SKM-1 (cell line): ENCODE measurements around the gene ANKHD1.

Experiments
- DNase-seq: peaks from one replicate; lab custom pipeline; 2025; ENCODE audit not compliant: unreplicated experiment; lab: John Stamatoyannopoulos, UW

The ANKHD1 gene, protein sequence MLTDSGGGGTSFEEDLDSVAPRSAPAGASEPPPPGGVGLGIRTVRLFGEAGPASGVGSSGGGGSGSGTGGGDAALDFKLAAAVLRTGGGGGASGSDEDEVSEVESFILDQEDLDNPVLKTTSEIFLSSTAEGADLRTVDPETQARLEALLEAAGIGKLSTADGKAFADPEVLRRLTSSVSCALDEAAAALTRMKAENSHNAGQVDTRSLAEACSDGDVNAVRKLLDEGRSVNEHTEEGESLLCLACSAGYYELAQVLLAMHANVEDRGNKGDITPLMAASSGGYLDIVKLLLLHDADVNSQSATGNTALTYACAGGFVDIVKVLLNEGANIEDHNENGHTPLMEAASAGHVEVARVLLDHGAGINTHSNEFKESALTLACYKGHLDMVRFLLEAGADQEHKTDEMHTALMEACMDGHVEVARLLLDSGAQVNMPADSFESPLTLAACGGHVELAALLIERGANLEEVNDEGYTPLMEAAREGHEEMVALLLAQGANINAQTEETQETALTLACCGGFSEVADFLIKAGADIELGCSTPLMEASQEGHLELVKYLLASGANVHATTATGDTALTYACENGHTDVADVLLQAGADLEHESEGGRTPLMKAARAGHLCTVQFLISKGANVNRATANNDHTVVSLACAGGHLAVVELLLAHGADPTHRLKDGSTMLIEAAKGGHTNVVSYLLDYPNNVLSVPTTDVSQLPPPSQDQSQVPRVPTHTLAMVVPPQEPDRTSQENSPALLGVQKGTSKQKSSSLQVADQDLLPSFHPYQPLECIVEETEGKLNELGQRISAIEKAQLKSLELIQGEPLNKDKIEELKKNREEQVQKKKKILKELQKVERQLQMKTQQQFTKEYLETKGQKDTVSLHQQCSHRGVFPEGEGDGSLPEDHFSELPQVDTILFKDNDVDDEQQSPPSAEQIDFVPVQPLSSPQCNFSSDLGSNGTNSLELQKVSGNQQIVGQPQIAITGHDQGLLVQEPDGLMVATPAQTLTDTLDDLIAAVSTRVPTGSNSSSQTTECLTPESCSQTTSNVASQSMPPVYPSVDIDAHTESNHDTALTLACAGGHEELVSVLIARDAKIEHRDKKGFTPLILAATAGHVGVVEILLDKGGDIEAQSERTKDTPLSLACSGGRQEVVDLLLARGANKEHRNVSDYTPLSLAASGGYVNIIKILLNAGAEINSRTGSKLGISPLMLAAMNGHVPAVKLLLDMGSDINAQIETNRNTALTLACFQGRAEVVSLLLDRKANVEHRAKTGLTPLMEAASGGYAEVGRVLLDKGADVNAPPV (N-terminal part only)

DNA sequence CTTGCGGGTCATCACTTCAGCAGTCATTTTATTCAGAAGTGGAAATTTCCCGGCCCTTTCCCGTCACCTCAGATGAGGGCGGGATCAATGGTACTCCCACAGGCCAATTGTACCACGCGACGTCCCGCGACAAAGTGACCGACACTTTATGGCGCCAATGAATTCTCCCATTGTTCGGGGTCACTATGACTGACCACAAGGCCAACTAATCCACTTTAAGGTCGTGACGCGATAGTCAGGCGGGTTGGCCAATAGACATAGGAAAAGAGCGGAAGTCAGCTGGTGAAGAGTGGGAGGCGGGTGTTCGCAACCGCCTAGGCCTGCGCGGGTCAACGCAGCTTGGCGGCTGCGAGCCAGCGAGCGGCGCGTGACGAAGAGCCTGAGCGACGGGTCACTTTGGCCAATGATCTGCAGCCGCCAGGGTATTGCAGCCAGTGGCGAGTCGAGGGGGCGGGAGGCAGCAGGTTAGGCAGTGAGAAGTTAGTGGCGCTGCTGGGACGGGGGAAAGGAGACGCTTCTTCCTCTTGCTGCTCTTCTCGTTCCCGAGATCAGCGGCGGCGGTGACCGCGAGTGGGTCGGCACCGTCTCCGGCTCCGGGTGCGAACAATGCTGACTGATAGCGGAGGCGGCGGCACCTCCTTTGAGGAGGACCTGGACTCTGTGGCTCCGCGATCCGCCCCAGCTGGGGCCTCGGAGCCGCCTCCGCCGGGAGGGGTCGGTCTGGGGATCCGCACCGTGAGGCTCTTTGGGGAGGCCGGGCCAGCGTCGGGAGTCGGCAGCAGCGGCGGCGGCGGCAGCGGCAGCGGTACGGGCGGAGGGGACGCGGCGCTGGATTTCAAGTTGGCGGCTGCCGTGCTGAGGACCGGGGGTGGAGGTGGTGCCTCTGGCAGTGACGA, at the start of gene ANKHD1:
ANKHD1 (plus strand) TSS at position 472 of the 896 bp plus-strand sequence; CDS start at position 607, 135 bp downstream.
- DNase-seq: peak; percentile 98

DNA sequence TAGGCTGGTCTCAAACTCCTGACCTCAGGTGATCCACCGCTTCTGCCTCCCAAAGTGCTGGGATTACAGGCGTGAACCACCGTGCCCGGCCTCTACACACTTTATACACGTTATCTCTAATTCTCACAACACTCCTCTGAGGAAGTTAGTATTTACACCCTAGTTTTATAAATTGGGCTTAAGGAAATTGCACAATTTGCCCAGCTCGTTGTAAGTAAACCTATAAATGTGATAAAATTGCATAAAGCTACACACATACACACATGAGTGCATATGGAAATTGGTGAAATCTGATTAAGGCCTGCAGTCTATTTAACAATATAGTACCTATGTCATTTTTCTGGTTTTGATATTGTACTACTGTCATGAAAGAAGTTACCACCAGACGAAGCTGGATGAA, 46.1 kb upstream of the ANKHD1 start:
- no peak for DNase-seq

DNA sequence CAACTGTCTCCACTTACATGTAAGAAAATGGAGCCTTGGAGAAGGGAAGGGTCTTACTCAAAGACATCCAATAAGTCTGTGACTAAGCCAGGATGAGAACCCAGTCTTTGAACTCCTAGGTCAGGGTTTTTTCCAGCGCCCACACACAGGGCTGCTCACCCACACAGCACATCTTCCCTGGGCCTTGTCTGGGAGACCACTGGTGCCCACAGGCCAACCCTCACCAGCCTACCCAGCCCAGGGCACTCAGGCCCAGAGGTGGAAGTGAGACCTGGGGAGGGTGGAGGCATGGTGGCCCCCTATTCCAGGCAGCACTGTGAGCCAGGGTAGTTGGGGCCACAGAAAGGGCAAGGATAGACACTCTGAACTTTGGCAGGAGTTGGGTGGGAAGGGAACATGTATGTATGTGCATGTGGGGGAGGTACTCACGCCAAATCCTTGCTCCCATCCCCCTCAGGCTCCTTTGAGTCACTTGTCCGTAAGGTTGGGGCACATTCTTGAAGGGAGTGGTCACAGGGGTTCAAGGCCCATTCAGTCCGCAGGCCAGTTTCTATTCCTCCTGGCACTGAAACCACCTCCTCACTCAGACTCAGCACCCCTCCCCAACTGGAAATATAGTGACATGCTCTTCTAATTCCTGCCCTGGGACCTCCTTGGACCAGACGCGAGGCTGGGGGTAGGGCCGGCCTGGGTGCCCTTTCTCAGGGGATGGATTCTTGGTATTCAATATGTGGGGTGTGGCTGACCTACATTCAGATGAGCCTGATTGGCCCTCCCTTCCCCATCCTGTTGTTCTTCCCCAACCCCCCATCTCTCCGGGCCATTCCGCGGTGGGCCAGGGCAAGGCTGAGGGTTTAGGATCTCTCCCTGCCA, 44.5 kb upstream of the ANKHD1 start:
- no peak for DNase-seq

DNA sequence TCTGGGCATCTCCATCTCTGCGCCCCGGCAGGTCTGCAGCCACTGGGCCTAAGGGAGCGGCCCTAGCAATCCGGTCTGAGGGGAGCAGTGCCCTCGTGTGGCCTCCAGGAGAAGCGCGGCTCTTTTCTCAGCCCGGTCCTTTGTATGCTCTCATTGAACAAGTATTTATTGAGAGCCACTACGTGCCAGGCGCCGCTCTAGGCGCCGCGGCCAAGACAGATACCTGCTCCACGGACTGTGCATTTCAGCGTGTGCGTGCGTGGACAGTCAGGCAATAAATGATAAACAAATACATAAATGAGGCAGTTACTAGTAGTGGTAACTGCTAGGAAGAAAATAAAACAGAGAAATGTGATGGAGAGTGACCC, 43.9 kb upstream of the ANKHD1 start:
- DNase-seq: peak; percentile 70

DNA sequence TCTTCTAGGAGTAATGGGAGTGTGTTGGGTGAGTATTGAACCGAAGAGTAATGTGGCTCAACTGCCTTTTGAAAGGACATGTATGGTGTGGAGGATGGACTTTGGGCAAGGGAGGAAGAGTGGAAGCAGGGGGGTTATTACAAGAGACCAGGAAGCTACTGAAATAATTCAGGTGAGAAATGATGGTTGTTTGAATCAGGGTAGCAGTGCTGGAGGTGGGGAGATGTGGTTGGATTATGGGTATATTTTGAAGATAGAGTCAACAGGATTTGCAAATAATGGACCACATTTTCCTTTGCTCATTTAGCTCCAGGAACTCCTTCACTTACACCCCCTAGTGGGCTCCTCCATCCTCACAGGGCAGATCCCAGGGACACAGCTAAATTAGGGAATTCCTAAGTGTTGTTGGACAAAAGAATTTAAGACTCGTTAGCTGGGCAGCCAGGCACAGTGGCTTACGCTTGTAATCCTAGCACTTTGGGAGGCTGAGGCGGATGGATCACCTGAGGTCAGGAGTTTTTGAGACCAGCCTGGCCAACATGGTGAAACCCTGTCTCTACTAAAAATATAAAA, 42.8 kb upstream of the ANKHD1 start:
- DNase-seq: no peak

DNA sequence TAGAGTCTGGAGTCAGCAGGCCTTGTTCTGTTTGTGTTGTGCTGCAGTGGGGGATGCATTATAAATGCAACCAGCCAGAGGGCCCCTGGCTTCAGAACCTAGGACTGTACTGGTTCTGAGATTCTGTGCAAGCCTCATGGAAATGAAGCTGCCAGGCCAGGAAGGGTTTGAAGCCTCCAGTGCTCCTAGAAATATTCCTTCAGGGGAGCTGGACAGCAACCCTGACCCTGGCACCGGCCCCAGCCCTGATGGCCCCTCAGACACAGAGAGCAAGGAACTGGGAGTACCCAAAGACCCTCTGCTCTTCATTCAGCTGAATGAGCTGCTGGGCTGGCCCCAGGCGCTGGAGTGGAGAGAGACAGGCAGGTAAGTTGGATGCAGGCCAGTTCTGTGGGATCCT, 41.5 kb upstream of the ANKHD1 start, which contains the start of gene SLC4A9:
SLC4A9 (plus strand) TSS at position 94 of the 400 bp plus-strand sequence; CDS start at position 137, 43 bp downstream.
- no peak for DNase-seq

DNA sequence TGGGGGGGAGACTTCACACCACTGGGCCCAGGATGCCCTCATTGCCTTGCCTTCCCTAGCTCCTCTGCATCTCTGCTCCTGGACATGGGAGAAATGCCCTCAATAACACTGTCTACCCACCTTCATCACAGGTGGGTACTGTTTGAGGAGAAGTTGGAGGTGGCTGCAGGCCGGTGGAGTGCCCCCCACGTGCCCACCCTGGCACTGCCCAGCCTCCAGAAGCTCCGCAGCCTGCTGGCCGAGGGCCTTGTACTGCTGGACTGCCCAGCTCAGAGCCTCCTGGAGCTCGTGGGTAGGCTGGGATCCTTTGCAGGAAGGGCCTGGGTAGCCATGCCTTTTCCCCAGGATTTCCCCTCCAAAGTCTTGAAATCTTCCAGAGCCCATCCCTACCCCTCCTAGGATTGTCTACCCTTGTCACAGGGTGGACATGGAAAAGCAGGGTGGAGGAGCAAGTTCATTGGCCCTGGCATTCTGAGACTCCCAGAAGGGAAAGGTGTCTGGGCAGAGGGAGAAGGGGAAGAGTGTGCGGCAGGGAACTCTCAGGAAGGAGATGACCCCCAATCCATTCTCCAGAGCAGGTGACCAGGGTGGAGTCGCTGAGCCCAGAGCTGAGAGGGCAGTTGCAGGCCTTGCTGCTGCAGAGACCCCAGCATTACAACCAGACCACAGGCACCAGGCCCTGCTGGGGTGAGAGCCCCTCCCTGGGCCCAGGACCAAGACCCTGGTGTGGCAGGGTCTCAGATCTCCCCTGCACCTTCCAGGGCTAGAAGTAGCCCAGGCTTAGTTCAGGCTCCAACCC, 40.8 kb upstream of the ANKHD1 start:
- no peak for DNase-seq

DNA sequence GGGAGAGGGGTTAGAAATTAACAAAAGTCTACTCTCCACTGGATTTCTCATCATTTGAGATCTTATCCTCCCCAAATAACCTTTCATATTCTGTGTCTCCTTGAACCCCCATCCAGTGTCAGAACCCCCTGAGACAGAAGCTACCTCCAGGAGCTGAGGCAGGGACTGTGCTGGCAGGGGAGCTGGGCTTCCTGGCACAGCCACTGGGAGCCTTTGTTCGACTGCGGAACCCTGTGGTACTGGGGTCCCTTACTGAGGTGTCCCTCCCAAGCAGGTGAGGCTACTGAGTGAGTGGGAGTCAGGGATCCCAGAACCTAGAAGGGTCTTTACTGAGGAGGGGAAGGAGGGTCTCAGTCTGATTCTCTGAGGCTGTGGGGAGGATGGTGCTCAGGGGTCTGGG, 39.7 kb upstream of the ANKHD1 start:
- DNase-seq: no peak

DNA sequence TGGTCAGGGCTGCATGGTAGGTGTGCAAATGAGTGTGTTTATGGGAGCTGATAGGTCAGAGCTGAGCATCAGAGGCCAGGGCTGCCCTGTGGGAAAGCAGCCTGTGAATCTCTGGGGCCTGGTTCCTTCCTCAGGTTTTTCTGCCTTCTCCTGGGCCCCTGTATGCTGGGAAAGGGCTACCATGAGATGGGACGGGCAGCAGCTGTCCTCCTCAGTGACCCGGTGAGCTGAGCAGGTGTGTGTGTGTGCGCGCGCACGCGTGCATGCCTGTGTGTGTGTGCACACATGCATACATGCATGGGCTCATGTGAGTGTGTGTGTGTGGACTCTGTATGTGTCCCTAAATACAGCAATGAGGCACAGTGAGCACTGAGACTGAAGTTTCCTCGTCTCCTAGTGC, 39.3 kb upstream of the ANKHD1 start:
- DNase-seq: no peak

DNA sequence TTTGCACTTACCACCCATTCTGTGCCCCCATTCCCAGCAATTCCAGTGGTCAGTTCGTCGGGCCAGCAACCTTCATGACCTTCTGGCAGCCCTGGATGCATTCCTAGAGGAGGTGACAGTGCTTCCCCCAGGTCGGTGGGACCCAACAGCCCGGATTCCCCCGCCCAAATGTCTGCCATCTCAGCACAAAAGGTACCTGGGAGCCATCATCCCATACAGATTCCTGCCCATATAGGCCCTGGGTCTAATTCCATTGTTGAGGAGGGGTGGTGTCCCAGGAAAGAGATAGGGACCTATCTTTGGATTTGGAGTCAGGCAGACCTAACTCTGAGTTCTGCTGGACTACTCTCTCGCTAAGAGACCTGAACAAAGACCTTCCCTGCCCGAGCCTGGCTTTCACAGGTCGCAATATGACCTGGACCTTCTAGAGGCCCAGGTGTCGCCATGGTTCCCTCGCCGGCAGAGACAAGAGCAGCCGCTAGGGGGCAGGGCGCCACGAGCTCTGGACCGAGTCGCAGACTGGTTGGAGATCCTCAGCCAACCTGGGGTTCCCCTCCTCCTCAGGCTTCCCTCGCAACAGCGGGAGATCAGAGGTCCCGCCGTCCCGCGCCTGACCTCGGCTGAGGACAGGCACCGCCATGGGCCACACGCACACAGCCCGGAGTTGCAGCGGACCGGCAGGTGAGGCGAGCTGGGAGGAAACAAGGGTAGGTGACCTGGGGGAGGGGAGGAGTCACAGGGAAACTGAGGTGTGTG, 38.6 kb upstream of the ANKHD1 start:
- peak; percentile 20 for DNase-seq

DNA sequence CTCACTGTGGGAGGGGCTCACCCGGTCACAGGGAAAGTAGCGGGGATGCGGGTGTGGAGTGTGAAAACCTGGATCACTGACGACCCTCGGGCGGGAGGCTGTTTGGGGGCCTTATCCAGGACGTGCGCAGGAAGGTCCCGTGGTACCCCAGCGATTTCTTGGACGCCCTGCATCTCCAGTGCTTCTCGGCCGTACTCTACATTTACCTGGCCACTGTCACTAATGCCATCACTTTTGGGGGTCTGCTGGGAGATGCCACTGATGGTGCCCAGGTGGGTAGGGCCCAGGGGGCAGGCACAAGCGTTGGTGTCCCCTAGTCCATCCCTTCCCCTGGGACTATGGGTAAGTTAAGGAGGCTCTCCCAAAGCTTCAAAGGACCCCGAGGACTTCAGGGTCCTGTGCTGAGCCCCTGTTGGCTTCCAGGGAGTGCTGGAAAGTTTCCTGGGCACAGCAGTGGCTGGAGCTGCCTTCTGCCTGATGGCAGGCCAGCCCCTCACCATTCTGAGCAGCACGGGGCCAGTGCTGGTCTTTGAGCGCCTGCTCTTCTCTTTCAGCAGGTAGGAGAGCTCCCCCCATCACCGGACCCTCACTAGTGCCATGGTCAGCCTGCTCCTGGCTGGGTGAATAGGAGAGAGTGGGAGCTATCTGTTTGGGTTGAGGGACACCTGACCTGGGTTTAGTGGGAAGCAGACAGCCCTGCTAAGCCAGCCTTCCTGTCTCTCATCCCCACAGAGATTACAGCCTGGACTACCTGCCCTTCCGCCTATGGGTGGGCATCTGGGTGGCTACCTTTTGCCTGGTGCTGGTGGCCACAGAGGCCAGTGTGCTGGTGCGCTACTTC, 37.8 kb upstream of the ANKHD1 start:
- DNase-seq: no peak

DNA sequence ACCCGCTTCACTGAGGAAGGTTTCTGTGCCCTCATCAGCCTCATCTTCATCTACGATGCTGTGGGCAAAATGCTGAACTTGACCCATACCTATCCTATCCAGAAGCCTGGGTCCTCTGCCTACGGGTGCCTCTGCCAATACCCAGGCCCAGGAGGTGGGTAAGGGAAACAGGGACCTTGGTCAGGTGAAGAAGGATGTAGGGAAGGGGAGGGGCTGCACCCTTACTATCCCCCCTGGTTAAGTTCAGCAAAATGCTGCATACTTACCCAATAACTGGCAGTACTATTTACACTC, 37.2 kb upstream of the ANKHD1 start:
- DNase-seq: no peak

DNA sequence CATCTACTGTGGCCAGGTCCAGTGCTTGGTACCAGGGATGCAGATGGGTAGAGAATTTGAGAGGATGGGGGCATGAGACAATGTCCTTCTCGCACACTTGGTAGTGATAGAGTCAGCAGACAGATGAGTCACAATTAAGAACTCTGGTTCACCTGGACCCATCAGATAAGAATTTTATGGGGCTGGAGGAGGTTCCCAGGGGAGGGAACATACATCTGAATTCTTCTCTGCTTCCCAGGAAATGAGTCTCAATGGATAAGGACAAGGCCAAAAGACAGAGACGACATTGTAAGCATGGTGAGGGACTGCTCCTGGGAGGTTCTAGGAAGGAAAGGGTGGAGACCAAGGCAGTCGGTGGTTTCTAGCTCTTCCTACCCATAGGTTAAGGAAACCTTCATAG, 36.4 kb upstream of the ANKHD1 start:
- no peak for DNase-seq

DNA sequence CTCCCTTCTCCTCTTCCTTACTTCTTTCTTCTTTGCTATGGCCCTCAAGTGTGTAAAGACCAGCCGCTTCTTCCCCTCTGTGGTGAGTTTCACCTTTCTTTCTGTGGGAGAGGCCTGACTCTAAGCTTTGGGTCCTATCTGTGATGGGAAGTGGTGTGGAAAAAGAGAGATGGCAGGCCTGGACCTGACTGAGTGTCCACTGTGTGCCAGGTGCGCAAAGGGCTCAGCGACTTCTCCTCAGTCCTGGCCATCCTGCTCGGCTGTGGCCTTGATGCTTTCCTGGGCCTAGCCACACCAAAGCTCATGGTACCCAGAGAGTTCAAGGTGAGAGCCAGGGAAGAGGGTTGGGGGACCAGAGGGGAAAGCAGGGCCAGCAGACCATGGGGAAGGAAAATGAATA, 35.7 kb upstream of the ANKHD1 start:
- no peak for DNase-seq

DNA sequence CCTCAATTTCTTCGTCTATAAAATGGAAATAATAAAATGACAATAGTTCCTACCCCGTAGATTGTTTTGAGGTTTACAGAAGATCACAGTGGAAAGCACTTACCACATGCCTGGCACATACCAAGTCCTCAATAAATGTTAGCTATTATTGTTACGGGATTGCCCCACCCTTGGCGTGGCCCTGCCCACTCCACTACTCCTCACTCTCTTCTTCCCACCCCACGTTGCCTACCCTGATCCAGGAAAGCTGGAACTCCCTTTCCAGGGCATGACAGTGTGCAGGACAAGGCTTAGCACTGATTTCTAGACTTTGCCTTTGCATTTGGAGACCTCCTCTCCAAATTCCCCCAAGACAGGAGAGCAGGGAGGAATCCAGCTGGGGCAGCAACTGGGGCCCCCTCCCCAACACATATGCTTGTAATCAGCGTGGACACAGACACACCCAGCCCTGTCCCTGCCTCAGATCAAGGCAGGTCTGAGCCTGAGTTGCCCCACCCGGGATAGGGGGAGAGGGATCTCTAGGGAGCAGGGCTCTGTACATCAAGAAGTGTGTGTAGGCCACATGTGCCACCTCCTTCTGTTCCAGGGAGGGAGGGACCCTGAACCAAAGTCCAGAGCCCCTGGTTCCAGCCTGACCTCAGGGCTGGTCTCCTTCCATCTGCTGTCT, 34.9 kb upstream of the ANKHD1 start:
- DNase-seq: no peak
